Measurements from ENCODE around the gene C2orf42.
"Not testable (repeated sequence)": the region's sequence is repeated elsewhere in the genome, so short reads cannot be mapped to it uniquely, and the experiment has no call there.

Gene C2orf42

GRCh38 chr2:70131344-70132143 is 59.3 kb downstream of the C2orf42 start:
- DNase-seq: not testable (repeated sequence)

DNA sequence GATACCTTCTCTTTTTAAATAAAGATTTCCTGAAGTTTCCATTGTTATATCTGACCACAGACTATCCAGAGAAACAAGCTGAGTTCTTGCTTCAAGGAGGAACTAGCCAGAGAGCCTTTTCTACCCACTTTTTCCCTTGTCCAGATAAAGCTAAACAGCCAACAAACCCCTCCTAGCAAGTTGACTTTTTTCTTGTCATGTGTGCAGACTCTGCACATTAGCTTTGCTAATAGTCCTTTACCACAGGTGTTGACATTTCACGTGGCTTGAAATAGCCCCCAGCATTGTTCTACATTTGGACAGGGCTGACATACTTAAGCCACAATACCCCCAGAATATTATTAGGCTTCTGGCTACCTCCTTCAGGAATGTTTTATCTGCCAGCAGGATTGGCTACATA is 62.8 kb downstream of the C2orf42 start:
- no peak for DNase-seq

GRCh38 chr2:70126413-70126812 is 64.4 kb downstream of the C2orf42 start:
- DNase-seq: no peak

GRCh38 chr2:70125498-70125898 is 65.3 kb downstream of the C2orf42 start:
- no peak for DNase-seq

DNA sequence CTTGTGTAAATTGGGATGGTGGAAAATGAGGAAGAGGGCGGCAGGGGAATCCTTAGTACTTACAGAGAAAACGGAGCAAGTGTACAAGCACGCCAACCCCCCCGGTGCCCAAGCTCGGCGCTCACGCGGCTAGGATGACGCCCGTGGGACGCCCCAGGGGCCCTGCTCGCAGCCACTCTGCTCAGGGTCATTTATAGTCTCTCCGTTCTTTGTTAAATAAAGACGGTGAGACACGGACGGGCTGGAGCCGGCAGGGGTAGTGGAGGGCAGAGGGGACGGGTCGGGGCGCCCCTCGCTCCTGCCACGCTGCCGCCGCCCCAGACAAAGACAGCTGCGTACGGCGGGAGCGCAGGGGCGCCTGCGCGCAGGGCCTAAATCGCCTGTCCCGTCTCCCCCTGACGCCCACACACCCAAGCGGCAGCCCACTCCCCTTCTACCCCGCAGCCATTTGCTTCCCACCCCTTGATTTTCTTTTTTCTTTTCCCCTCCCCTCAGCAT is 65.8 kb downstream of the C2orf42 start:
- peak; percentile 54 for DNase-seq

DNA sequence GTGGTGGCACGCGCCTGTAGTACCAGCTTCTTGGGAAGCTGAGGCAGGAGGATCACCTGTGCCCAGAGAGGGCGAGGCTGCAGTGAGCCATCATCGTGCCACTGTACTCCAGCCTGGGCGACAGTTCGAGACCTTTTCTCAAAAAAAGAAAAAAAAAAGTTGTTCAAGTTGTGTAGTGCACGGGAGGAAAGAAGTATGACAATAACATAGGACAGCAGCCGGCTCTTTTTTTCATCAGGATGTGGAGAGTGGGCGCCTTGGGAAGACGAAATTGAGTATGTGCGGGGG is 67.0 kb downstream of the C2orf42 start:
- no peak for DNase-seq

DNA sequence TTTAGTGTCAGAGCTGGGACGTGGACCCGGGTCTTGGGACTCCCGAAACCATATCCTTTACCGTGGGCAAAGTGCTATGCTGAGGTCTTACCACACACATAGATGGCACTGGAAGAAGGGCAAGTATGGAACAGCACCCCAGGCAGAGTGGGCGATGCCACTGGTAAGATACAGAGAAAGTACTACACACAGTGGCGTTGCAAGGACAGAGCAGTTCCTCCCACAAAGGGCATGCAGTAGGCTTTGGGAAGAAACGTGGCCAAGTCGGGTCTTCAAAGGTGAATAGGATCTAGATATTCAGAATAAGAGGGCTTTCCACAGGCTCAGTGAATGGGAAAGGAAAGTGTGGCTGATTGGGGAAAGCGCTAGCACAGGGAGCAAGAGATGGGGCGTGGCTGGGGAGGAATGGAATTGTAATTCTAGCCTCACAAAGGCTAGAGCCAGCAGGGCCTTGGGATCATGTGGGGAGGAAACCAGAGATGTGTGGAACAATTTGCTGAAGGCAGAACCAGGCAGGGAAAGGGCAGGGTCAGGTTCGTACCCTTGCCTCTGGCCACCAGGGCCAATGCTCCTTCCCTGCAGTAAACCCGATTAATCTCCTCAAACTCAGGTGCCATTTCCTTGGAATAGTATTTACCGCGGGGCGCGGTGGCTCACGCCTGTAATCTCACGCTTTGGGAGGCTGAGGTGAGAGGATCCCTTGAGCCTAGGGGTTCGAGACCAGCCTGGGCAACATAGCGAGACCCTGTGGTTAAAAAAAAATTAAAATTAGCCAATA is 67.6 kb downstream of the C2orf42 start:
- DNase-seq: no peak

DNA sequence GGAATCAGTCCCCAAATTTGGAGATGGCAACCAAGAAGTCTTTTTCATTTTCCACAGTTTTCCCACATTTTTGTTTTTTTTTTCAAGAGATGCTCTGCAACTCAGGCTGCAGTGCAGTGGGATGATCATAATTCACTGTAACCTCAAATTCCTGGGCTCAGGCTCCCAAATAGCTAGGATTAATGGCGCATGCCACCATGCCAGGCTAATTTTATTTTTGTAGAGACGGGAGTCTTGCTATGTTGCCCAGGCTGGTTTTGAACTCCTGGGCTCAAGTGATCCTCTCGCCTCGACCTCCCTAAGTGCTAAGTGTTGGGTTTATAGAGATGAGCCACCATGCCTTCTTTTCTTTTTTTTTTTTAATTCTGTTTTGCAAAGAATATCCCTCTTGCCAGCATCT is 68.3 kb downstream of the C2orf42 start:
- DNase-seq: no peak

GRCh38 chr2:70121627-70122372 is 69.0 kb downstream of the C2orf42 start:
- no peak for DNase-seq

DNA sequence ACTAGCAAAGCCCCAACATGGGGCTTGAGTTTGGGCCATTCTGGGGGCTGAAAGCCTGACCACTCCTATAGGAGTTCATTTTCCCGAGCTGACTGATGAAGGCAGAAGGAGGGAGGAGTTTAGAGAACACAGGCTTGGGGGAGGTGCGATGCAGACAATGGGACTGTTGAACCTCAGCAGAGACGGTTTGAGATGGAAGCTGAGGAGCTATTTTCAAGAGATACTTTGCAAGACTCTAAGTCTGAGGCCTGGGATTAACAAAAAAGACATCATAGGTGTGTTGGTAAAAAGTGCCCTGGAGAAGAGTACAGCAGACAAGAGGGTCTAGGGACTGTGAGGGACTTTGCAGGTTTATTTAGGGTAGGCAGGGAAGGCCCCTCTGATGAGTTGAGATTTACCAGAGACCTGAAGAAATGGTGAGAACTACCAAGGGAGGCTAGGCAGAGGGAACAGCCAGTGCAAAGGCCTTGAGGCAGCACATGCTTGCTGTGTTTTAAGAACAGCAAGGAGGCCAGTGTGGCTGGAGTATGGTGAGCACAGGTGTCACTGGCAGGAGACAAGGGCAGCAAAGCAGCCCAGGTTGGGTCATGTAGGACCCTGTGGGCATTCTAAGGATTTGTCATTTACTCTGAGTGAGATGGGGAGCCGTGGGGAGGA is 71.9 kb downstream of the C2orf42 start:
- no peak for DNase-seq

- no peak for DNase-seq
Measured at GRCh38 chr2:70116936-70117552, 73.8 kb downstream of the C2orf42 start.

- DNase-seq: no peak
Measured at GRCh38 chr2:70115646-70116442, 75.0 kb downstream of the C2orf42 start.

DNA sequence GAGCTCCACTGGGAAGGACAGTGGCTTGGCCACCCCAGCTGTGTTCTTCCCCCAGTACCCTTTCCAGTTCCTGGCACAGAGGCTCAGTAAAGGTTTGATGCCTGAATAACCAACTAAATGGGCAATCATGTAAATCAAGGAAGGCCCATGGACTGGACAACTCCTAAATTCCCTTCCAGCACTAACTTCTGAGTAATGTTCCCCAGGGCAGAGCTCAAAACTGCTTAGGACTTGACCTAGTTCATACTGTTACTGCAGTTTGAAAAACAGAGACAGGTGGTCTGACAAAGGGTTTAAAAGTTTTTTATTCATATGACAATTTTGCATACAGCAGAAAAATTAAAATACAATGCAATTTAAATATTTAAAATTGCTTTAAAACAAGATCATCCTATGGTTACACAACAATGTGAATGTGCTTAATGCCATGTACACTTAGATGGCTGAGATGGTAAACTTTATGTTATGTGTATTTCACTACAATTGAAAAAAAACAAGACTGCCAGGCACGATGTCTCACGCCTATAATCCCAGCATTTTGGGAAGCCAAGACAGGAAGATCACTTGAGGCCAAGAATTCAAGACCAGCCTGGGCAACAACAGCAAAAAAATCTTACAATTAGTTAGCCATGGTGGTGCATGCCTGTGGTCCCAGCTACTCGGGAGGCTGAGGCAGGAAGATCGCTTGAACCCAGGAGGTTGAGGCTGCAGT is 77.3 kb downstream of the C2orf42 start:
- no peak for DNase-seq

DNA sequence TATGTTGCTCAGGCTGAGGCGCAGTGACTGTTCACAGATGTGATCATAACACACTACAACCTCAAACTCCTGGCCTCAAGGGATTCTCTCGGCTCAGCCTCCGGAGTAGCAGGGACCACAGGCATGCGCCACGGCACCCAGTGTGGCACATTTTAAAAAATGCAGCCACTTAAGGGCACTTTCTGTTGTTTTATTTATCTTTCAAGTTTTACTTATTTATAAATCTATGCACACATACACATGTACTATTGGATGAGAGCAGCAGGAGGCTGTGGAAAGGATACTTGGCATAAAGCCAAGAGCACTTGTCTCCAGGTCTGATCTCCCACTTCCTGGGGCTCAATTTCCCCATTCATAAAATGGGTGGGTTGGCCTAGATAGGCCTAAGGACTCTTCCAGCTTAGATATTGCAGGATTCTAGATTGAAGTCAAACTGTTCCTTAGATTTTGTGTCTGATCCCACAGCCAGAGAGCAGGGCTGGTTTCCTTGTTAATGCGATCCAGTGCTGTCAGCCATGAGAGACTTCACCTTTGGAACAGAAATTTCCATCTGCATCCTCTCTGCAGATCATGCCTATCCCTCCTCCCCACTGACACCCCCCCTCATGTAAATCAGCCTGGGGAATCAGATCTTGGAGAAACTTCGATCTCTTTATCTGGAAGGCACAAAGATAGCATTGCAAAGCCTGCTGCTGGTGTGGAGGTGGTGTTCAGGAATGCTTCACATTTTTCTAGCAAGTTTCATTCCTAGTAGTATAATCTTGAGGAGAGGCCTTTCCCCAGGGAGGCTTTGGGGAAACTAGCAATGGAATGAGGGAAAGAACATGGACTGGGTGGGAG is 78.8 kb downstream of the C2orf42 start:
- no peak for DNase-seq

GRCh38 chr2:70110397-70110796 is 80.4 kb downstream of the C2orf42 start:
- not testable (repeated sequence) for DNase-seq

- DNase-seq: not testable (repeated sequence)
Measured at GRCh38 chr2:70106138-70106537, 84.7 kb downstream of the C2orf42 start.

GRCh38 chr2:70104231-70105111 is 86.3 kb downstream of the C2orf42 start:
- no peak for DNase-seq

DNA sequence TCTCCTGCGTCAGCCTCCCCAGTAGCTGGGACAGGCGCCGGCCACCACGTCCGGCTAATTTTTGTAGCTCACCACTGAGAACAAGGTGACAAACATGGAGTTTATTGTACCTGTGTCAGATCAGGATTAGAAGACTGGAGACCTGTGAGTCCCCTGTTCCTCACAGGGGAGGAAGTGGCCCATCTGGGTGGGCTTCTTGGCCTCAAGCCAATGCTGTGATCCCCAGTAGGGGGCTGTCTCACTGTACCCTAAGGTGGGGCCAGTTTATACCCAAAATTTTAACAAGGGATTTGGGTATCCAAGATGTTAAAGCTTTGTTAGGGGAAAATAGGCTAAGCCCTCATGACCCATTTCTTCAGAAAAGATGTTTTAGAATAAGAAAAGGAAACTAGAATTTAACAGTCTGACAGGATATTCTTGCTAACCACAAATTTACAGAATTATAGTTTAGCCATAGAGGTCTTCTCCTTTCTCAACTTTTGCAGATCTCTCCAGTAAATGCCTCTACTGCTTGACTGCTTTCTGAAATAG is 87.2 kb downstream of the C2orf42 start:
- no peak for DNase-seq
